Measurements from ENCODE around the gene UCK2.

DNA sequence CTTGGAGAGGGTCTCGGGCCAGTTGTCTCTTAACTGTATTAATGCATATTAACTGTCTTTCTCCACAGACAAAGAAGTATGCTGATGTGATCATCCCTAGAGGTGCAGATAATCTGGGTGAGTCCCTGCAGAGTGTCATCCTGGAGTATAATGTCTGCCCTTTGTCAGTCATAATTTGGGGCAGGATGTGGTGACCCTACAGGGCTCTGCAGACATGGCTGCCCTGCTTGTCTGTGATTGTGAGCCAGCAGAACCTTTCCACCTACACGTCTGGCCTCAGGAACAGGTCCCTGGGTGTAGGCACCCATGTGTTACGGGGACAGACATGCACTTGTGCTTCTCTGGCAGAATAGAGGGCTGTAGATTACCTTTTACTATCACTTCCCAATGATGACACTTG lies 78.4 kb downstream of the UCK2 start:
- TF ChIP-seq FOXK2 (IDR thresholded peaks at IDR 0.05) (no peak), HDGF (IDR thresholded peaks at IDR 0.05; ENCODE audit: borderline replicate concordance) (no peak), FOXA1 (IDR thresholded peaks at IDR 0.05) (no peak), NFRKB (IDR thresholded peaks at IDR 0.05) (no peak), BHLHE40 (IDR thresholded peaks at IDR 0.05; ENCODE audit: borderline replicate concordance) (no peak), ARNT (IDR thresholded peaks at IDR 0.05) (no peak), SP1 (IDR thresholded peaks at IDR 0.05) (no peak), LEF1 (IDR thresholded peaks at IDR 0.05; ENCODE audit: borderline replicate concordance) (no peak), ELF4 (IDR thresholded peaks at IDR 0.05) (no peak), ZNF384 (IDR thresholded peaks at IDR 0.05) (no peak), TARDBP (IDR thresholded peaks at IDR 0.05) (no peak), SUZ12 (IDR thresholded peaks at IDR 0.05) (no peak)
- TF ChIP-seq, protein P1, sequence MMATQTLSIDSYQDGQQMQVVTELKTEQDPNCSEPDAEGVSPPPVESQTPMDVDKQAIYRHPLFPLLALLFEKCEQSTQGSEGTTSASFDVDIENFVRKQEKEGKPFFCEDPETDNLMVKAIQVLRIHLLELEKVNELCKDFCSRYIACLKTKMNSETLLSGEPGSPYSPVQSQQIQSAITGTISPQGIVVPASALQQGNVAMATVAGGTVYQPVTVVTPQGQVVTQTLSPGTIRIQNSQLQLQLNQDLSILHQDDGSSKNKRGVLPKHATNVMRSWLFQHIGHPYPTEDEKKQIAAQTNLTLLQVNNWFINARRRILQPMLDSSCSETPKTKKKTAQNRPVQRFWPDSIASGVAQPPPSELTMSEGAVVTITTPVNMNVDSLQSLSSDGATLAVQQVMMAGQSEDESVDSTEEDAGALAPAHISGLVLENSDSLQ (IDR thresholded peaks at IDR 0.05), result no peak

Measured in HEK293T (cell line).